K562 (cell line): ENCODE data around the gene SURF6. TPM values are rescaled to one million over a fixed set of nuclear protein-coding genes. Genes with fewer than 3 reads are reported as not detected.

Experiments used
- ARID1B ChIP-seq: fragments of 450-650 bp; IDR thresholded peaks from 2 replicates; pipeline ENCODE4 v1.6.1; 2016; ENCODE audit warnings: antibody characterized with exemption, mild to moderate bottlenecking, inconsistent platforms
- CBFA2T3 ChIP-seq: fragments of 450-650 bp; IDR thresholded peaks from 2 replicates; pipeline ENCODE4 v1.6.1; 2017
- CBX3 ChIP-seq, 2 experiments: IDR thresholded peaks; 1 replicate in 1 of 2; 2 replicates in 1 of 2; pipeline ENCODE4 v1.6.1; 2012; ENCODE audit warnings: inconsistent platforms in 2 of 2, low read length in 2 of 2, borderline replicate concordance in 1 of 2, control low read depth in 1 of 2
- CLOCK ChIP-seq: fragments of 250-450 bp; sonication (Bioruptor Pico); IDR thresholded peaks from 2 replicates; pipeline ENCODE4 v1.4.0; 2020; ENCODE audit warnings: mild to moderate bottlenecking, moderate library complexity, borderline replicate concordance
- CREB3 ChIP-seq: fragments of 450-650 bp; conservative IDR thresholded peaks from 2 replicates; pipeline ENCODE4 v1.6.1; 2016; ENCODE audit warnings: missing genetic modification characterization, low read depth, mild to moderate bottlenecking, missing compliant biosample characterization, moderate library complexity
- ETV6 ChIP-seq, 3 experiments: fragments of 150-350 bp in 1 of 3; sonication (generic) in 1 of 3; formaldehyde crosslinking in 1 of 3; IDR thresholded peaks; 2 replicates each; pipeline versions ENCODE4 v1.6.1 to v1.8.0; 2014 to 2022; ENCODE audit warnings: borderline replicate concordance in 2 of 3, low read depth in 2 of 3, antibody characterized with exemption in 1 of 3, low read length in 1 of 3, mild to moderate bottlenecking in 1 of 3, missing genetic modification reagents in 1 of 3
- HBP1 ChIP-seq: fragments of 450-650 bp; formaldehyde crosslinking; IDR thresholded peaks from 2 replicates; pipeline ENCODE4 v1.4.0; 2022; ENCODE audit warnings: missing genetic modification characterization
- HMGXB4 ChIP-seq: sonication (generic); formaldehyde crosslinking; IDR thresholded peaks from 2 replicates; pipeline ENCODE4 v1.8.1; 2023; ENCODE audit warnings: mild to moderate bottlenecking, missing genetic modification reagents
- IFI16 ChIP-seq: fragments of 250-450 bp; sonication (Bioruptor Pico); IDR thresholded peaks from 2 replicates; pipeline ENCODE4 v2.1.2; 2022; ENCODE audit warnings: mild to moderate bottlenecking, inconsistent platforms
- ILK ChIP-seq: fragments of 450-650 bp; IDR thresholded peaks from 2 replicates; pipeline ENCODE4 v1.6.1; 2016; ENCODE audit warnings: missing genetic modification characterization, low read depth, mild to moderate bottlenecking, missing compliant biosample characterization, moderate library complexity, borderline replicate concordance
- L3MBTL2 ChIP-seq: fragments of 450-650 bp; IDR thresholded peaks from 2 replicates; pipeline ENCODE4 v1.6.1; 2016; ENCODE audit warnings: mild to moderate bottlenecking, moderate library complexity
- MAX ChIP-seq: sonication (generic); formaldehyde crosslinking; IDR thresholded peaks from 2 replicates; pipeline ENCODE4 v1.9.0; 2022; ENCODE audit warnings: mild to moderate bottlenecking, missing genetic modification reagents
- MTA1 ChIP-seq: fragments of 450-650 bp; IDR thresholded peaks from 2 replicates; pipeline ENCODE4 v1.6.1; 2017; ENCODE audit warnings: borderline replicate concordance
- PURB ChIP-seq: sonication (generic); formaldehyde crosslinking; IDR thresholded peaks from 2 replicates; pipeline ENCODE4 v1.9.0; 2021; ENCODE audit warnings: low read depth, mild to moderate bottlenecking, missing genetic modification reagents
- RBBP5 ChIP-seq: fragments of 200-600 bp; sonication (generic); IDR thresholded peaks from 2 replicates; pipeline ENCODE4 v1.6.1; 2012; ENCODE audit warnings: borderline replicate concordance, mild to moderate bottlenecking, low read length, control low read depth, inconsistent platforms; ENCODE audit not compliant: insufficient read depth, poor library complexity, severe bottlenecking
- RBM14 ChIP-seq: fragments of 200-400 bp; formaldehyde crosslinking; IDR thresholded peaks from 2 replicates; pipeline ENCODE4 v1.6.1; 2018; ENCODE audit warnings: low read depth, mild to moderate bottlenecking, low read length, moderate library complexity, borderline replicate concordance; ENCODE audit not compliant: insufficient read depth
- RBM39 ChIP-seq: fragments of 200-400 bp; formaldehyde crosslinking; optimal IDR thresholded peaks from 2 replicates; pipeline ENCODE3; 2018; ENCODE audit warnings: low read depth, low read length
- SNIP1 ChIP-seq: fragments of 450-650 bp; IDR thresholded peaks from 2 replicates; pipeline ENCODE4 v1.7.1; 2017; ENCODE audit warnings: low read depth, mild to moderate bottlenecking
- TARDBP ChIP-seq: fragments of 450-650 bp; IDR thresholded peaks from 2 replicates; pipeline ENCODE4 v1.6.1; 2016
- polyA plus RNA-seq, 8 experiments: library from polyadenylated mRNA; depleted of rRNA in 4 of 8; stranded (reverse) in 5 of 8; unstranded in 3 of 8; fragments of >200 nt; fragmentation: Nextera tagmentation in 2 of 8; fragmentation: Illumina TruSeq in 1 of 8; extraction: Ambion mirVana in 2 of 8; extraction: Trizol in 1 of 8; gene quantifications; 2 replicates each; pipeline versions ENCODE4 v1.2.1 to v1.2.3, GENCODE V29; 2011 to 2014; ENCODE audit warnings: inconsistent platforms in 1 of 8, missing spikeins in 1 of 8
- total RNA-seq, 7 experiments: library from RNA; depleted of rRNA in 6 of 7; stranded (reverse); fragments of >200 nt in 6 of 7; fragmentation: Illumina TruSeq in 2 of 7; extraction: Trizol in 2 of 7; gene quantifications; 2 replicates each; pipeline versions ENCODE4 v1.2.1 to v1.2.3, GENCODE V29; 2011 to 2021; ENCODE audit warnings: low replicate concordance in 1 of 7

SURF6 gene
- total and polyA plus RNA-seq, 9 of the 15 experiments (the other 6 are each of a cell fraction or from before 2014, with no cell fraction given), result 1.4 to 68.3 (median 14.7) TPM

- TF ChIP-seq CREB3 (tag), result no peak
- no peak for TF ChIP-seq ETV6 (IDR thresholded peaks at IDR 0.05; ENCODE audit: borderline replicate concordance in 1 of 2, low read depth in 2 of 2, low read length in 1 of 2)
- TF ChIP-seq ETV6 (CRISPR knock-in tag; IDR thresholded peaks at IDR 0.05; ENCODE audit: borderline replicate concordance), result no peak
- no peak for TF ChIP-seq CLOCK (CRISPR knock-in tag)
- TF ChIP-seq MAX (CRISPR knock-in tag), result peak; percentile 76
- peak; percentile 34; the same call in 1 of the 2 replicates for TF ChIP-seq ARID1B
- peak; percentile 97 for TF ChIP-seq RBM39
- peak; percentile 70; the same call in 1 of the 2 replicates for TF ChIP-seq HBP1
- TF ChIP-seq CBFA2T3, result no peak
- TF ChIP-seq HMGXB4 (CRISPR knock-in tag), result peak; percentile 92; the same call in 1 of the 2 replicates
- TF ChIP-seq MTA1, result peak; percentile 34; the same call in 1 of the 2 replicates
- no peak for TF ChIP-seq IFI16
- 0 out of 2 replicates have a peak, but pooled peaks have one; percentile 40 for TF ChIP-seq TARDBP
- 0 out of 2 replicates have a peak, but pooled peaks have one; percentile 76 for TF ChIP-seq RBM14
- no peak for TF ChIP-seq PURB (CRISPR knock-in tag)
- no peak for TF ChIP-seq ILK (tag)
- TF ChIP-seq SNIP1, result no peak
- TF ChIP-seq L3MBTL2, result peak; percentile 53; the same call in 1 of the 2 replicates
- TF ChIP-seq CBX3 (IDR thresholded peaks at IDR 0.05; ENCODE audit: borderline replicate concordance in 1 of 2, low read length in 2 of 2), result no peak
- peak; percentile 99 for TF ChIP-seq RBBP5
Measured at GRCh38 chr9:133347985-133348717, 12.2 kb upstream of the SURF6 start, which contains the start of the genes MED22 and RPL7A (continued).
